Bronchial epithelial cell (primary cell): ENCODE data around the gene OR6S1. TPM values are rescaled to one million over a fixed set of nuclear protein-coding genes. Genes with fewer than 3 reads are reported as not detected.
A peak's percentile ranks its signal among the peaks of the same experiment; 100 is the strongest.

Experiments
- DNase-seq: peaks from one replicate; pipeline ENCODE4 v3.0.0-alpha.2; 2010; ENCODE audit warnings: low read depth
- FAIRE-seq: peaks from 2 replicates; lab custom pipeline; 2011; peaks lifted over from hg19 to GRCh38; lab: Jason Lieb, UNC
- H3K27me3 ChIP-seq: 2 replicates; pipeline ENCODE4 v1.5.1; 2011; ENCODE audit warnings: low read length; ENCODE audit not compliant: control insufficient read depth, insufficient read depth
- H3K36me3 ChIP-seq: 2 replicates; pipeline ENCODE4 v1.5.1; 2011; ENCODE audit warnings: low read length; ENCODE audit not compliant: control insufficient read depth, insufficient read depth
- H3K4me3 ChIP-seq: 2 replicates; pipeline ENCODE4 v1.5.1; 2011; ENCODE audit warnings: mild to moderate bottlenecking, low read depth, low read length, control low read depth
- CTCF ChIP-seq: IDR thresholded peaks from 2 replicates; pipeline ENCODE4 v1.5.1; 2011; ENCODE audit warnings: mild to moderate bottlenecking, moderate library complexity, low read length, control low read depth, inconsistent platforms; ENCODE audit not compliant: insufficient read depth, severe bottlenecking
- total RNA-seq: library from RNA; depleted of rRNA; stranded (reverse); fragments of >200 nt; gene quantifications from 2 replicates; pipeline ENCODE4 v1.2.1, GENCODE V29; 2014

OR6S1 gene
- total RNA-seq, 1 donor from 2014 or later: not detected

- TF ChIP-seq CTCF: no peak
- H3K4me3 ChIP-seq: no peak overlapping the region
- FAIRE-seq: no peak
- no peak for DNase-seq
- no peaks in the 10 kb centered on the region for H3K27me3 ChIP-seq
- no peaks in the 10 kb centered on the region for H3K36me3 ChIP-seq
Measured at GRCh38 chr14:20611277-20611676, 30.2 kb downstream of the OR6S1 start.

- DNase-seq (peak; percentile 70), FAIRE-seq (no peak)
- Histone ChIP-seq H3K4me3 (peak overlapping the region; percentile 95), H3K27me3 (no peaks in the 10 kb centered on the region), H3K36me3 (no peaks in the 10 kb centered on the region)
- no peak for TF ChIP-seq CTCF
Measured at GRCh38 chr14:20610002-20610765, 31.3 kb downstream of the OR6S1 start.

- FAIRE-seq (no peak), DNase-seq (peak; percentile 93)
- H3K36me3 ChIP-seq: no peaks in the 10 kb centered on the region
- H3K4me3 ChIP-seq: peak overlapping the region; percentile 95
- no peaks in the 10 kb centered on the region for H3K27me3 ChIP-seq
- peak; percentile 77 for TF ChIP-seq CTCF
Measured at GRCh38 chr14:20609215-20610001, 32.1 kb downstream of the OR6S1 start.

- FAIRE-seq (no peak), DNase-seq (no peak)
- no peaks in the 10 kb centered on the region for H3K36me3 ChIP-seq
- TF ChIP-seq CTCF: no peak
- H3K27me3 ChIP-seq: no peaks in the 10 kb centered on the region
- H3K4me3 ChIP-seq: no peak overlapping the region
Measured at GRCh38 chr14:20608383-20609110, 32.9 kb downstream of the OR6S1 start.

GRCh38 chr14:20607617-20608016 lies 33.9 kb downstream of the OR6S1 start:
- DNase-seq: no peak
- Histone ChIP-seq H3K4me3 (no peak overlapping the region), H3K27me3 (no peaks in the 10 kb centered on the region), H3K36me3 (no peaks in the 10 kb centered on the region)
- no peak for FAIRE-seq
- TF ChIP-seq CTCF: no peak
